Transverse colon (tissue), 4 donors: ENCODE data around the gene GLI2. TPM values are rescaled to one million over a fixed set of nuclear protein-coding genes. Genes with fewer than 3 reads are reported as not detected.

Source experiments
- DNase-seq: peaks from one replicate; pipeline ENCODE4 v3.0.0-alpha.2; 2019
- H3K27ac ChIP-seq, 4 donors: fragments of 200-600 bp; sonication (generic); 2 replicates each; pipeline ENCODE4 v1.5.1; 2016 to 2018; ENCODE audit warnings: inconsistent platforms in 4 of 4
- H3K27me3 ChIP-seq: fragments of 200-600 bp; sonication (generic); 2 replicates; pipeline ENCODE4 v1.5.1; 2017; ENCODE audit warnings: inconsistent platforms
- H3K36me3 ChIP-seq, 4 donors: fragments of 200-600 bp; sonication (generic); 2 replicates each; pipeline ENCODE4 v1.5.1; 2017 to 2019; ENCODE audit warnings: inconsistent platforms in 4 of 4
- H3K4me1 ChIP-seq, 4 donors: fragments of 200-600 bp; sonication (generic); 2 replicates each; pipeline ENCODE4 v1.5.1; 2017 to 2020; ENCODE audit warnings: inconsistent platforms in 4 of 4
- H3K4me3 ChIP-seq, 4 donors: fragments of 200-600 bp; sonication (generic); 1 replicate in 1 of 4; 2 replicates in 3 of 4; pipeline versions ENCODE4 v1.5.1 to v1.6.1; 2017 to 2019; ENCODE audit warnings: inconsistent platforms in 4 of 4
- H3K9me3 ChIP-seq, 2 donors: fragments of 200-600 bp; sonication (generic); 2 replicates each; pipeline ENCODE4 v1.5.1; 2017 to 2019; ENCODE audit warnings: inconsistent platforms in 2 of 2
- EP300 ChIP-seq: sonication (generic); formaldehyde crosslinking; IDR thresholded peaks from one replicate; pipeline ENCODE4 v1.6.1; 2017; ENCODE audit warnings: antibody characterized with exemption, low read depth
- POLR2A ChIP-seq: fragments of 450-650 bp; IDR thresholded peaks from one replicate; pipeline ENCODE4 v1.6.1; 2016; ENCODE audit warnings: antibody characterized with exemption, mild to moderate bottlenecking, moderate library complexity
- POLR2AphosphoS5 ChIP-seq, 3 donors: sonication (generic); formaldehyde crosslinking; IDR thresholded peaks; one replicate each; pipeline ENCODE4 v1.6.1; 2016; ENCODE audit warnings: antibody characterized with exemption in 3 of 3
- WGBS, 2 donors: methylation state at CpG; one replicate each; pipeline ENCODE4 v1.1.5; 2018; ENCODE audit warnings: low coverage in 1 of 2; 5-methylcytosine and 5-hydroxymethylcytosine counted together
- in situ Hi-C, 4 donors: fragments of 200-750 bp; cut with MboI; loops; one replicate each; pipeline versions ENCODE4 v1.15.0 to v1.15.1; 2017; ENCODE audit warnings: low sequenced_read_pairs in 3 of 4, low pct_ligation_motif_present in 1 of 4, low pct_unique_long_range_greater_than_20kb in 1 of 4
- intact Hi-C: fragments of 100-400 bp; cut with DNase I; formaldehyde crosslinking; loops from one replicate; pipeline ENCODE4 v1.15.1; 2023; ENCODE audit warnings: low total_unique reads
- total RNA-seq, 4 donors: library from RNA; depleted of rRNA; stranded (reverse); fragments of >200 nt; gene quantifications; one replicate each; pipeline ENCODE4 v1.1.0, GENCODE V29; 2016
- TF ChIP-seq, protein P1 (sequence below), 5 experiments: fragments of 200-600 bp in 3 of 5; fragments of 450-650 bp in 2 of 5; sonication (generic) in 3 of 5; IDR thresholded peaks; 1 replicate in 2 of 5; 2 replicates in 3 of 5; pipeline ENCODE4 v1.5.1; 2016 to 2017; ENCODE audit warnings: antibody characterized with exemption in 5 of 5, inconsistent platforms in 3 of 5, mild to moderate bottlenecking in 2 of 5, moderate library complexity in 1 of 5

GLI2 gene
- total RNA-seq, 4 donors from 2014 or later, result 1.1 to 15.1 (median 4.2) TPM

DNA sequence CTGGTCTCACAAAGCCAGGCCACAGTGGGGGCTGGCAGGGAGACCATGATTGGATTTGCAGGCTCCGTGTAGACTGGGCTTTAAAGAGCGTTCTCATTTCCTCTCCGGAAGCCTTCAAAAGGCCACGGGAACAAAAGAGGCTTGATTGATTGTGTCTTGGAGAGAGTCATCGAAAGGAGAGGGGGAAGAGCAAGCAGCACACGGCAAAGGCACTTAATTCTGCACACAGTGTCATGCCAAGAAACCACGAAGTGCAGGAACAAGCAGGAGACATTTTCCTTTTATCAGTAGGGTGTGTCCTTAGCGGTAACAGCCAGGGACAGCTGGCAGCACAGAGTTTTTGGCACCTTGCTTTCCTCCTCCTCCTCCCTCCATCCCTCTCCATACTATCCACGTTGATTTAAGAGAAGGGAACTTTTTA, 47.7 kb downstream of the GLI2 start:
- 0 to 6% methylated on average over 3 to 9 of the region's 9 CpGs for WGBS, 2 donors
- DNase-seq, result no peak
- no peaks in the 10 kb centered on the region for H3K9me3 ChIP-seq
- intact Hi-C loops (no loop called here), in situ Hi-C loops (no loop called here)
- H3K4me1 ChIP-seq, result peaks cover 5 to 9% (median 6%) of the 10 kb centered on the region in 4 donors
- no peak overlapping the region for H3K27ac ChIP-seq
- H3K27me3 ChIP-seq, result no peaks in the 10 kb centered on the region
- TF ChIP-seq EP300, result no peak
- TF ChIP-seq, protein P1, sequence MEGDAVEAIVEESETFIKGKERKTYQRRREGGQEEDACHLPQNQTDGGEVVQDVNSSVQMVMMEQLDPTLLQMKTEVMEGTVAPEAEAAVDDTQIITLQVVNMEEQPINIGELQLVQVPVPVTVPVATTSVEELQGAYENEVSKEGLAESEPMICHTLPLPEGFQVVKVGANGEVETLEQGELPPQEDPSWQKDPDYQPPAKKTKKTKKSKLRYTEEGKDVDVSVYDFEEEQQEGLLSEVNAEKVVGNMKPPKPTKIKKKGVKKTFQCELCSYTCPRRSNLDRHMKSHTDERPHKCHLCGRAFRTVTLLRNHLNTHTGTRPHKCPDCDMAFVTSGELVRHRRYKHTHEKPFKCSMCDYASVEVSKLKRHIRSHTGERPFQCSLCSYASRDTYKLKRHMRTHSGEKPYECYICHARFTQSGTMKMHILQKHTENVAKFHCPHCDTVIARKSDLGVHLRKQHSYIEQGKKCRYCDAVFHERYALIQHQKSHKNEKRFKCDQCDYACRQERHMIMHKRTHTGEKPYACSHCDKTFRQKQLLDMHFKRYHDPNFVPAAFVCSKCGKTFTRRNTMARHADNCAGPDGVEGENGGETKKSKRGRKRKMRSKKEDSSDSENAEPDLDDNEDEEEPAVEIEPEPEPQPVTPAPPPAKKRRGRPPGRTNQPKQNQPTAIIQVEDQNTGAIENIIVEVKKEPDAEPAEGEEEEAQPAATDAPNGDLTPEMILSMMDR (IDR thresholded peaks at IDR 0.05), result no peak
- no peak for TF ChIP-seq POLR2AphosphoS5 (IDR thresholded peaks at IDR 0.05)
- no peak for TF ChIP-seq POLR2A
- no peak overlapping the region for H3K4me3 ChIP-seq
- H3K36me3 ChIP-seq, result no peaks in the 10 kb centered on the region

DNA sequence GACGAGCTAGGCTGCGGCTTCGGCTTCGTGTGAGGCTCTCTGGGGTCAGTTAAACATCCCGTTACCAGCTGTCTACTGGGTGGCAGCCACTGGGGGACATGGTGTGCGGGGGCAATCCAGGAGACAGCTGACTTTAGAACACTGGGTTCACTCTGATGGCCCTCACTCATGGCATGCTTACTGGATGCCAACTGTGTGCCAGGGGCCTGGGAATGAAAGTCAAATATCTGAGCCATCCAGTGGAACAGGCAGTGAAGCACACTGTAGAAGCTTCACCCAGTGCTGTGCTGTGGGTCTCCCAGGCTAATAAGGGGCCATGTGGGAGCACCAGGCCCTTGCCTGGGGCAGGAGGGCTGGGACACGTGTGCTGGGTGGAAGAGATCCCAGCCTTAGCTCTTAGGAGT, 48.3 kb downstream of the GLI2 start:
- Histone ChIP-seq H3K4me3 (no peak overlapping the region), H3K36me3 (no peaks in the 10 kb centered on the region), H3K4me1 (peaks cover 5 to 9% (median 6%) of the 10 kb centered on the region in 4 donors), H3K27me3 (no peaks in the 10 kb centered on the region), H3K9me3 (no peaks in the 10 kb centered on the region), H3K27ac (no peak overlapping the region)
- intact Hi-C loops (no loop called here), in situ Hi-C loops (no loop called here)
- no peak for DNase-seq
- TF ChIP-seq POLR2AphosphoS5 (IDR thresholded peaks at IDR 0.05), result no peak
- no peak for TF ChIP-seq EP300
- TF ChIP-seq POLR2A, result no peak
- TF ChIP-seq, protein P1 (IDR thresholded peaks at IDR 0.05), result no peak
- 69% methylated on average over 7 of the region's 7 CpGs; no CpG with 5 or more reads in 1 of the 2 donors for WGBS, 2 donors
